GM18868 (cell line): ENCODE data around the gene CRMP1.

Source experiments
- ATAC-seq: cut with Tn5 transposase; IDR thresholded peaks from one replicate; pipeline ENCODE4 v1.9.1; 2021; ENCODE audit warnings: mild to moderate bottlenecking, moderate library complexity; ENCODE audit not compliant: unreplicated experiment

Gene CRMP1

GRCh38 chr4:5921101-5921980 lies 28.5 kb upstream of the CRMP1 start:
- no peak for ATAC-seq

DNA sequence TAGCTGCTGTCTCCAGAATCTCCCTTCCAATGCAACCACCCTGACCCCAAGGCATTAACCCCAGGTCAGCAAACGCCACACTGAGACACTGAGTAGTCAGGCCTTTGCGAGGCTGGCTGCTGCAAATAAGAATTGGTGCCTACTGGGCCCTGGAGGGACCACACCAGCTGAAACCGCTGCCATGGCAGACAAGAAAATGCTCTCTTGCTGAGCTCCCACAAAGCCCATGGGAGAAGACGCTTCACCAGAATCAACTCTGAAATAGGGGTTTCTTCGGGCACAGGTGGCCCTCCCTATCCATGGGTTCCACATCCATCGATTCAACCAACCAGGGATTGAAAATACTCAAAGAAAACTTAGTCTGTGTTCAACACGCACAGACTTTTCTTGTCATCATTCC lies 26.7 kb upstream of the CRMP1 start:
- no peak for ATAC-seq

- ATAC-seq: no peak
Measured at GRCh38 chr4:5919044-5919443, 26.2 kb upstream of the CRMP1 start.

GRCh38 chr4:5918331-5918985 lies 25.6 kb upstream of the CRMP1 start:
- no peak for ATAC-seq

- no peak for ATAC-seq
Measured at GRCh38 chr4:5917672-5918071, 24.8 kb upstream of the CRMP1 start.

- no peak for ATAC-seq
Measured at GRCh38 chr4:5916229-5916628, 23.3 kb upstream of the CRMP1 start.

- ATAC-seq: no peak
Measured at GRCh38 chr4:5913454-5913853, 20.6 kb upstream of the CRMP1 start.

- no peak for ATAC-seq
Measured at GRCh38 chr4:5912614-5913019, 19.7 kb upstream of the CRMP1 start.

DNA sequence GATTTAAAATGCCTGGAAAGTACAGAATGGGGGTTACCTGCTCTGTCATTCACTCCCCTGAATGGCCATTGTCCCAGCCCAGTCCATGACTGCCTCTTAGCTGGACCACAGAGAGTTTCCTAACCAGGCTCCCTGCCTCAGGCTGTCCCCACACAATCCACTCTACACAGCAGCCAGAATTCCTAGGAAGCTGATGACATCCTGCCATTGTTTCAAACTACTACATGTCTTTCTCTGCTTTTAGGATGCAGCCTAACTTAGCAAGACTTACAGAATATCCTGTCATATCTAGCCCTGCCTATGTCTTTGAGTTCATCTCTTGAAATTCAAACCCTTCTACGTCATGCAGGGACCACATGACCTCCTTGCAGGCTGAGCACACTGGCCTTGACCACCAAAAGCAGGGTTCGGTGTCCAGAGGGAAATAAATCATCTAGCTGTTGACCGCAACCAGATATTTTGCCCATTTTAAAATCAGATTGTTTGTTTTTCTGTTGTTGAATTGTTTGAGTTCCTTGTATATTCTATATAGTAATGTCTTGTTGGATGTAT lies 16.1 kb upstream of the CRMP1 start:
- ATAC-seq: no peak

DNA sequence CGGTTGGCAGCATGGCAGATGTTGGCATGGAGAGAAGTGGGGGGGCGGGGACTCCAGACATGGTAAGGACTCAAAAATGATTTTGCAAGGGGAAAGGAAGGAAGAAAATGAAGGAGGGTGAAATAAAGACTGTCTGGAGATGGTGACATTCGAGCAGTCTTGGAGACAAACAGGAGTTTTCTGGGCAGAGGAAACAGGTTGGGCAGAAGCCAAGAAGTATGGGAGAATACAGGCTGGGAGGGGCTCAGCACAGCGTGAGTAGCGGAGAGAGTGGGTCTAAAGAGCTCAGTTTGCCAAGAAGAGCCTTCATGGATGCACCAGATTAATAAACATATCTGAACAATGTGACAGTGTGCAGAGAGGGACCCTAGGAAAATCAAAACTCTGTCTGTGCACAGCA lies 13.3 kb upstream of the CRMP1 start:
- no peak for ATAC-seq

GRCh38 chr4:5905714-5906113 lies 12.8 kb upstream of the CRMP1 start:
- no peak for ATAC-seq

- ATAC-seq: no peak
Measured at GRCh38 chr4:5900844-5901243, 8.0 kb upstream of the CRMP1 start.

DNA sequence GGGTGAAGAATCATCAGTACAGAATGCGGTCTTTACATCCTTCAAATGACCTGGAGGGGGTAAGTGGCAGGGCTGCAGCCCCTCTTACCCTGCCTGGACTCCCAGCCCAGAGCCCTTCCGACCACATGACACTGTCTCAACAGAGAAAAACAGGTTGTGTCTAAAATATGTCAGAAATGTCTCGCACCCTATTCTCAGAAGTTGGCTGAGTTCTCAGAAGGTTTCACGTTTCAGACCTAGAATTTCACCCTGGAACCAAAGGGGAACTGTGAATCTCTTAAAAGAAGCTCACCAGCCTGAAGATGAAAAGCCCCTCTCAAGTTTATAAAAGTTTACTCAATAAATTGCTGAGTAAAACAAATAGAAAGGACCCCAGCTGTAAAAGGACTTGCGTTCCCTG lies 7.0 kb upstream of the CRMP1 start:
- no peak for ATAC-seq

DNA sequence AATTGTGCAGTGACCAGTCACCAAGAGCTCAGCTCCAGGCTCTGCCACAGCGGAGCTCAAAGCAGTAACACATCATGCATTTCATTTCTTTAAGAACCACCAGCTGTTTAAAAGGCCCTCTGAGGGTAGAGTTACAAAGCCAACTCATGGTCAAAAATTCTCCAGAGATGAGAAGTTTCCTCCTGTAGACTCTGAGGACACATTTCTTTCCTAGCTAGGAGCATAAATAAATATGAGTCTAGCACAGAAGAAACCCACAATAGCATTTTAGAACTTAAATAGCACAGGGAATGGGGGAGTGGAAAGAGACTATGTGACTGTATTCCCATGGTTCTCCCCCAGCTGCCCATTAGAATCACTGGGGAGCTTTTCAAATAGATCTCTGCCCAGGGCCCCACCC lies 6.5 kb upstream of the CRMP1 start:
- no peak for ATAC-seq

DNA sequence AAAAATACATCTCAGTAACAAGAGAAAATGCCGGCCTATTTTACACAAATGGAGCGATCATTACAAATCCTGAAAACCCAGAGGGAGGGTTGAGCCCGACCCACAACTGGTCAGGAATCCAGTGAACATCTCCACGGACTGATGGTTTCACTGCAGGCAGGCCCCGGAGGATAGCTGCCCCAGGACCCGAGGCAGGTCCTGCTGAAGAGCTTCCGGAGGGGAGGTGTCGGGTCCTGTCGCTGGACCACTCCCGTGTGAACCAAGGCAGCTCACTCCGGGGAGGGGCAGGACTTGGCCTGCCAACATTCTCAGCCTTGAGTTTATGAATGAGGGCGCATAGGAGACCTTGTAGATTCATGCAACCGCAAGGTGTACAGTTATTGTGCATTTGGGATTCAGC lies 4.8 kb upstream of the CRMP1 start:
- ATAC-seq: no peak

GRCh38 chr4:5895287-5895686 lies 2.4 kb upstream of the CRMP1 start:
- ATAC-seq: no peak

DNA sequence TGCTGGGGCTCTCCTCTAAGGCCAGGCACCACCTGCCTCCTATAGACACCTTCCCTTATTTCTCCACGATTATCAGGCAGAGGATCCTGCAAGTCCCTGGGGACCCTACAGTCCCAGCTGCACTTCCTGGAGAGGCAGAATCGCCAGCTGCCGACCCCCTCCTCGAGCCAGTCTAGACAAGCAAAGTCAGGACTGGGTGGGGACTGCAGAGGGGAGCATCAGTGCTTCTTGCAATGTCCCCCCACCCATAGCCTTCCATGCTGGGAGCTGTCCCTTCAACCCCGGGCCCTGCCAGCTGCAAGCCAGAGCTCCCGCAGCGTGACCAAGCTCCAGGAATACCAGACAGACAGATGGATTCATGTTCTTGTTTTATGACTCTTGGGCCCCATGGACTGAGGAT lies 1.4 kb upstream of the CRMP1 start:
- no peak for ATAC-seq

DNA sequence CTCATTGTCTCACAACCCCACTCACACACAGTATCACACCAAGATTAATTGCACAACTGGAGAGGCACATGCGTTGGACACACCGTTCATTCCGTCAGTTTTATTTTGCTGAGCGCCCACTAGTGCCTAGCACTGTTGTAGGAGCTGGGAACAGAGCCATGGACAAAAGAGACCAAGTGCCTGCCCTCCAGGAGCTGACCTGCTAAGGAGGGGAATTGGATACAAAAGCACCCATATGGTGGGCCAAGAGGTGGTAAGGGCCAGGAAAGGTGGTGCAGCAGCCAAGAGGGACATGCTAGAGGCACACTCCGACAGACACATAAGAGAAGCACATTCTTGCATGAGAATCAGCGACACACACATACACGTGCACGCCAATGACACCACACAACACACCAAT lies 705 bp upstream of the CRMP1 start:
- ATAC-seq: no peak

- ATAC-seq: no peak
Measured at GRCh38 chr4:5892323-5893003, 423 bp downstream of the CRMP1 start.

- ATAC-seq: no peak
Measured at GRCh38 chr4:5891563-5892322, 1.1 kb downstream of the CRMP1 start.
